Stomach (tissue), 9 donors: Measurements from ENCODE around the gene ZNF70. TPM values are rescaled to one million over a fixed set of nuclear protein-coding genes. Genes with fewer than 3 reads are reported as not detected.

ENCODE experiments used
- DNase-seq, 2 donors: peaks; one replicate each; pipeline versions ENCODE4 v3.0.0 to v3.0.0-alpha.2; 2013 to 2019
- H3K27ac ChIP-seq, 5 donors: fragments of 200-600 bp in 4 of 5; sonication (generic) in 4 of 5; one replicate each; pipeline ENCODE4 v1.5.1; 2013 to 2019; ENCODE audit warnings: mild to moderate bottlenecking in 1 of 5, moderate library complexity in 1 of 5
- H3K27me3 ChIP-seq, 3 donors: fragments of 200-600 bp; sonication (generic); one replicate each; pipeline ENCODE4 v1.5.1; 2017 to 2019; ENCODE audit warnings: mixed run types in 1 of 3
- H3K36me3 ChIP-seq, 4 donors: fragments of 200-600 bp; sonication (generic); 1 replicate in 3 of 4; 2 replicates in 1 of 4; pipeline ENCODE4 v1.5.1; 2016 to 2019
- H3K4me1 ChIP-seq, 4 donors: fragments of 200-600 bp; sonication (generic); one replicate each; pipeline ENCODE4 v1.5.1; 2016 to 2019
- H3K4me3 ChIP-seq, 4 donors: fragments of 200-600 bp; sonication (generic) in 3 of 4; one replicate each; pipeline ENCODE4 v1.5.1; 2016 to 2019; ENCODE audit warnings: mild to moderate bottlenecking in 1 of 4
- H3K9me3 ChIP-seq, 4 donors: fragments of 200-600 bp; sonication (generic); one replicate each; pipeline ENCODE4 v1.5.1; 2016 to 2019
- EP300 ChIP-seq: sonication (generic); formaldehyde crosslinking; IDR thresholded peaks from one replicate; pipeline ENCODE4 v1.6.1; 2017; ENCODE audit warnings: antibody characterized with exemption
- POLR2A ChIP-seq, 4 donors: fragments of 450-650 bp; IDR thresholded peaks; one replicate each; pipeline ENCODE4 v1.6.1; 2016; ENCODE audit warnings: antibody characterized with exemption in 4 of 4, control low read depth in 2 of 4, mild to moderate bottlenecking in 1 of 4, moderate library complexity in 1 of 4
- POLR2AphosphoS5 ChIP-seq, 3 donors: sonication (generic); formaldehyde crosslinking; IDR thresholded peaks; one replicate each; pipeline ENCODE4 v1.6.1; 2016; ENCODE audit warnings: antibody characterized with exemption in 3 of 3
- WGBS, 5 donors: extraction: QIAGEN DNeasy Blood & Tissue Kit in 3 of 5; methylation state at CpG; one replicate each; pipeline versions ENCODE4 v1.1.5 to v1.1.7; 2013 to 2018; 5-methylcytosine and 5-hydroxymethylcytosine counted together
- intact Hi-C: fragments of 100-400 bp; cut with DNase I; formaldehyde crosslinking; loops from one replicate; pipeline ENCODE4 v1.15.1; 2023; ENCODE audit warnings: low total_unique reads
- polyA plus RNA-seq, 3 donors: library from polyadenylated mRNA; stranded (reverse); fragments of 200-250 nt; gene quantifications; one replicate each; pipeline ENCODE4 v1.2.3, GENCODE V29; 2013
- total RNA-seq, 5 donors: library from RNA; depleted of rRNA; stranded (reverse); fragments of >200 nt; gene quantifications; one replicate each; pipeline versions ENCODE4 v1.1.0 to v1.2.3, GENCODE V29; 2014 to 2016
- TF ChIP-seq, protein P1 (sequence below), 7 experiments: fragments of 450-650 bp in 4 of 7; fragments of 200-600 bp in 3 of 7; sonication (generic) in 3 of 7; IDR thresholded peaks; one replicate each; pipeline ENCODE4 v1.5.1; 2016 to 2019; ENCODE audit warnings: antibody characterized with exemption in 7 of 7, control low read depth in 2 of 7, mild to moderate bottlenecking in 1 of 7
- donor health status: healthy with polysubstance abuse.
- donor health status: Bipolar disorder and iron deficiency.
- donor health status: healthy.

Gene ZNF70
- total and polyA plus RNA-seq, 8 donors = 0.58 to 9.4 (median 2.1) TPM

GRCh38 chr22:23762842-23763578 lies 12.1 kb upstream of the ZNF70 start, which contains the start of gene C22orf15:
Gene C22orf15, plus strand, starts transcription at chr22:23762990. Its CDS starts 317 bp downstream, at chr22:23763307.
- Histone ChIP-seq H3K27ac (peak within 1 kb of the TSS in 1 of 5 donors; percentile 2), H3K27me3 (no peaks in the 10 kb centered on the region), H3K9me3 (no peaks in the 10 kb centered on the region), H3K4me3 (peak within 1 kb of the TSS; percentile 11 to 35 (median 22)), H3K36me3 (peaks cover 0 to 31% (median 9%) of the 10 kb centered on the region in 4 donors), H3K4me1 (peaks cover 19 to 56% (median 44%) of the 10 kb centered on the region in 4 donors)
- TF ChIP-seq EP300 = no peak
- TF ChIP-seq POLR2A (IDR thresholded peaks at IDR 0.05) = no peak
- TF ChIP-seq, protein P1, sequence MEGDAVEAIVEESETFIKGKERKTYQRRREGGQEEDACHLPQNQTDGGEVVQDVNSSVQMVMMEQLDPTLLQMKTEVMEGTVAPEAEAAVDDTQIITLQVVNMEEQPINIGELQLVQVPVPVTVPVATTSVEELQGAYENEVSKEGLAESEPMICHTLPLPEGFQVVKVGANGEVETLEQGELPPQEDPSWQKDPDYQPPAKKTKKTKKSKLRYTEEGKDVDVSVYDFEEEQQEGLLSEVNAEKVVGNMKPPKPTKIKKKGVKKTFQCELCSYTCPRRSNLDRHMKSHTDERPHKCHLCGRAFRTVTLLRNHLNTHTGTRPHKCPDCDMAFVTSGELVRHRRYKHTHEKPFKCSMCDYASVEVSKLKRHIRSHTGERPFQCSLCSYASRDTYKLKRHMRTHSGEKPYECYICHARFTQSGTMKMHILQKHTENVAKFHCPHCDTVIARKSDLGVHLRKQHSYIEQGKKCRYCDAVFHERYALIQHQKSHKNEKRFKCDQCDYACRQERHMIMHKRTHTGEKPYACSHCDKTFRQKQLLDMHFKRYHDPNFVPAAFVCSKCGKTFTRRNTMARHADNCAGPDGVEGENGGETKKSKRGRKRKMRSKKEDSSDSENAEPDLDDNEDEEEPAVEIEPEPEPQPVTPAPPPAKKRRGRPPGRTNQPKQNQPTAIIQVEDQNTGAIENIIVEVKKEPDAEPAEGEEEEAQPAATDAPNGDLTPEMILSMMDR (IDR thresholded peaks at IDR 0.05) = no peak
- TF ChIP-seq POLR2AphosphoS5 (IDR thresholded peaks at IDR 0.05) = no peak
- WGBS, 5 donors = 44 to 74% (median 55%) methylated on average over 17 to 23 of the region's 23 CpGs
- peak in 1 of 2 donors; percentile 54 for DNase-seq
- intact Hi-C loops = no loop called here

GRCh38 chr22:23760056-23760455 lies 9.1 kb upstream of the ZNF70 start:
- Histone ChIP-seq H3K27me3 (no peaks in the 10 kb centered on the region), H3K9me3 (no peaks in the 10 kb centered on the region), H3K4me3 (no peak overlapping the region), H3K36me3 (peaks cover 0 to 21% (median 3%) of the 10 kb centered on the region in 4 donors), H3K27ac (no peak overlapping the region), H3K4me1 (peaks cover 8 to 27% (median 17%) of the 10 kb centered on the region in 4 donors)
- intact Hi-C loops = no loop called here
- DNase-seq = no peak
- TF ChIP-seq, protein P1 (IDR thresholded peaks at IDR 0.05) = no peak
- TF ChIP-seq EP300 (no peak), POLR2AphosphoS5 (IDR thresholded peaks at IDR 0.05) (no peak), POLR2A (IDR thresholded peaks at IDR 0.05) (no peak)
- 76 to 93% (median 84%) methylated on average over 6 of the region's 6 CpGs for WGBS, 5 donors

- 86 to 94% (median 92%) methylated on average over 4 of the region's 4 CpGs for WGBS, 5 donors
- no peaks in the 10 kb centered on the region for H3K27me3 ChIP-seq
- H3K4me1 ChIP-seq = peaks cover 8 to 22% (median 15%) of the 10 kb centered on the region in 4 donors
- no peak overlapping the region for H3K27ac ChIP-seq
- no peak overlapping the region for H3K4me3 ChIP-seq
- TF ChIP-seq POLR2A (IDR thresholded peaks at IDR 0.05) = no peak
- TF ChIP-seq EP300 = no peak
- no peak for TF ChIP-seq POLR2AphosphoS5 (IDR thresholded peaks at IDR 0.05)
- TF ChIP-seq, protein P1 (IDR thresholded peaks at IDR 0.05) = no peak
- no peaks in the 10 kb centered on the region for H3K9me3 ChIP-seq
- intact Hi-C loops = no loop called here
- peaks cover 0 to 16% (median 0%) of the 10 kb centered on the region in 4 donors for H3K36me3 ChIP-seq
- no peak for DNase-seq
These were observed 8.7 kb upstream of the ZNF70 start for GRCh38 chr22:23759566-23759965.

GRCh38 chr22:23756891-23757290 lies 6.0 kb upstream of the ZNF70 start:
- H3K4me1 ChIP-seq = peaks cover 0 to 2% (median under 1%) of the 10 kb centered on the region in 4 donors
- no peak overlapping the region for H3K4me3 ChIP-seq
- DNase-seq = no peak
- WGBS, 5 donors = 37 to 78% (median 57%) methylated on average over 4 of the region's 4 CpGs
- intact Hi-C loops = no loop called here
- no peaks in the 10 kb centered on the region for H3K36me3 ChIP-seq
- H3K9me3 ChIP-seq = no peaks in the 10 kb centered on the region
- no peak overlapping the region for H3K27ac ChIP-seq
- H3K27me3 ChIP-seq = no peaks in the 10 kb centered on the region
- TF ChIP-seq, protein P1 (IDR thresholded peaks at IDR 0.05) = no peak
- TF ChIP-seq EP300 (no peak), POLR2AphosphoS5 (IDR thresholded peaks at IDR 0.05) (no peak), POLR2A (IDR thresholded peaks at IDR 0.05) (no peak)
